ENCODE measurements around the gene AMDHD2.
"Not testable (repeated sequence)": the region's sequence is repeated elsewhere in the genome, so short reads cannot be mapped to it uniquely, and the experiment has no call there.

DNA sequence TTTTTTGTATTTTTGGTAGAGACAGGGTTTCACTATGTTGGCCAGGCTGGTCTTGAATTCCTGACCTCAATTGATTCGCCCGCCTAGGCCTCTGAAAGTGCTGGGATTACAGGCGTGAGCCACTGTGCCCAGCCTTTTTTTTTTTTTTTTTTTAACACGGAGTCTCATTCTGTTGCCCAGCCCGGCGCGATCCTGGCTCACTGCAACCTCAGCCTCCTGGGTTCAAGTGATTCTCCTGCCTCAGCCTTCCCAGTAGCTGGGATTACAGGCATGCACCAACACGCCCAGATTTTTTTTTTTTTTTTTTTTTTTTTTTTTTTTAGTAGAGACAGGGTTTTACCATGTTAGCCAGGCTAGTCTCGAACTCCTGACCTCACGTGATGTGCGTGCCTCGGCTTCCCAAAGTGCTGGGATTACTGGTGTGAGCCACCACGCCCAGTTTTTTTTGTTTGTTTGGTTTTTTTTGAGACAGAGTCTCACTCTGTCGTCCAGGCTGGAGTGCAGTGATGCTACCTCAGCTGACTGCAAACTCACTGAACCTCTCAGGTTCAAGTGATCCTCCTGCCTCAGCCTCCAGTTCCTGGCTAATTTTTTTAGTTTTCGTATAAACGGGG lies 13.1 kb downstream of the AMDHD2 start:
- TF ChIP-seq, protein P1, sequence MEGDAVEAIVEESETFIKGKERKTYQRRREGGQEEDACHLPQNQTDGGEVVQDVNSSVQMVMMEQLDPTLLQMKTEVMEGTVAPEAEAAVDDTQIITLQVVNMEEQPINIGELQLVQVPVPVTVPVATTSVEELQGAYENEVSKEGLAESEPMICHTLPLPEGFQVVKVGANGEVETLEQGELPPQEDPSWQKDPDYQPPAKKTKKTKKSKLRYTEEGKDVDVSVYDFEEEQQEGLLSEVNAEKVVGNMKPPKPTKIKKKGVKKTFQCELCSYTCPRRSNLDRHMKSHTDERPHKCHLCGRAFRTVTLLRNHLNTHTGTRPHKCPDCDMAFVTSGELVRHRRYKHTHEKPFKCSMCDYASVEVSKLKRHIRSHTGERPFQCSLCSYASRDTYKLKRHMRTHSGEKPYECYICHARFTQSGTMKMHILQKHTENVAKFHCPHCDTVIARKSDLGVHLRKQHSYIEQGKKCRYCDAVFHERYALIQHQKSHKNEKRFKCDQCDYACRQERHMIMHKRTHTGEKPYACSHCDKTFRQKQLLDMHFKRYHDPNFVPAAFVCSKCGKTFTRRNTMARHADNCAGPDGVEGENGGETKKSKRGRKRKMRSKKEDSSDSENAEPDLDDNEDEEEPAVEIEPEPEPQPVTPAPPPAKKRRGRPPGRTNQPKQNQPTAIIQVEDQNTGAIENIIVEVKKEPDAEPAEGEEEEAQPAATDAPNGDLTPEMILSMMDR (IDR thresholded peaks at IDR 0.05), result not testable (repeated sequence)
- not testable (repeated sequence) for TF ChIP-seq POLR2A (IDR thresholded peaks at IDR 0.05)
